ENCODE results near the gene NTN1.

NTN1 gene

DNA sequence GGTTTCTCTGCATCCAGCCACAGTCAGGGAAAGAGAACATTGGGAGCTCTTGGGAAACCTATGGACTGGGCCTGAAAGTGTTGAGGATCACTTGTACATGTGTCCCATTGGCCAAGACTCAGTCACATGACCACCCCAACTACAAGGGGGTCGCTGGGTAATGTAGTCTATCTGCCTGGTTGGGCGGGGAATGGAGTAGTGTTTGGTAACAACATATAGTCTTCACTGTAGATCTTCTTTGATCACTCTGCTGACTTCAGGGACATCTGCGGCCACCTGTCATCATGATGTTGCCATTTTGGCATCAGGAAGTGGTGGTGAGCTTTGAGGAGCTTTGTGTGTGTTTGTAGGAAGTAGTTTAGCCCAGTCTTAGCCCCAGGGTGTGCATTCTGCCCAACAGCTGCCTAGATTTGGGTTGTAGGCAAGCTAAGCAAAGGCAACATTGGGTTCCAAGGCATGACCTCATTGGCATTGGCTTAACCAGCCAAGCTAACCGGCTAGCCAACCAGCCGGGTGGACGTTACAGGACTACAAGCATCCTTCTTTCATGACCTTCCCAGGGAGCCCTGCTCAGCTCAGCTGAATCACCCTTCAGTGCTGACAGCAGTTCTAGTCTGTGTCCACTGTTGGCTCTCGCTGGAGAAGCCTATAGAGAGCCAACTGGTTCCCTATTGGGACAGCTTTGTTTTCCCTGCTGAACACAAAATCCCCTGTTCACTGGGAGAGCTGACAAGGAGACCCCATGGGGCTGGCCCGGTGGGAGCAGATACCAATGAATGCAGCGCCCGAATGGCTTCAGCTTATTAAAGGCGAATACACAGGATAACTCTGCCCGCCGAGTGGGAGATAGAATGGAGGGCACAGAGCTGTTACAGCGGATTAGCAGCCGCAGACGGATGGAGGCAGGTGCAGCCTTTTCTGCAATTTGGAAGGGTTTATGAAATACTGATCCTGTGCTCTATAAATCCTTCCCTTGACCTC is 178.6 kb downstream of the NTN1 start:
- TF ChIP-seq, protein P1, sequence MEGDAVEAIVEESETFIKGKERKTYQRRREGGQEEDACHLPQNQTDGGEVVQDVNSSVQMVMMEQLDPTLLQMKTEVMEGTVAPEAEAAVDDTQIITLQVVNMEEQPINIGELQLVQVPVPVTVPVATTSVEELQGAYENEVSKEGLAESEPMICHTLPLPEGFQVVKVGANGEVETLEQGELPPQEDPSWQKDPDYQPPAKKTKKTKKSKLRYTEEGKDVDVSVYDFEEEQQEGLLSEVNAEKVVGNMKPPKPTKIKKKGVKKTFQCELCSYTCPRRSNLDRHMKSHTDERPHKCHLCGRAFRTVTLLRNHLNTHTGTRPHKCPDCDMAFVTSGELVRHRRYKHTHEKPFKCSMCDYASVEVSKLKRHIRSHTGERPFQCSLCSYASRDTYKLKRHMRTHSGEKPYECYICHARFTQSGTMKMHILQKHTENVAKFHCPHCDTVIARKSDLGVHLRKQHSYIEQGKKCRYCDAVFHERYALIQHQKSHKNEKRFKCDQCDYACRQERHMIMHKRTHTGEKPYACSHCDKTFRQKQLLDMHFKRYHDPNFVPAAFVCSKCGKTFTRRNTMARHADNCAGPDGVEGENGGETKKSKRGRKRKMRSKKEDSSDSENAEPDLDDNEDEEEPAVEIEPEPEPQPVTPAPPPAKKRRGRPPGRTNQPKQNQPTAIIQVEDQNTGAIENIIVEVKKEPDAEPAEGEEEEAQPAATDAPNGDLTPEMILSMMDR (IDR thresholded peaks at IDR 0.05; ENCODE audit: low read length, missing control alignments), result no peak
- DNase-seq (ENCODE audit: low read depth), result no peak
- H3K4me3 ChIP-seq (replicated peaks; ENCODE audit: low read depth, low read length), result no peak overlapping the region

DNA sequence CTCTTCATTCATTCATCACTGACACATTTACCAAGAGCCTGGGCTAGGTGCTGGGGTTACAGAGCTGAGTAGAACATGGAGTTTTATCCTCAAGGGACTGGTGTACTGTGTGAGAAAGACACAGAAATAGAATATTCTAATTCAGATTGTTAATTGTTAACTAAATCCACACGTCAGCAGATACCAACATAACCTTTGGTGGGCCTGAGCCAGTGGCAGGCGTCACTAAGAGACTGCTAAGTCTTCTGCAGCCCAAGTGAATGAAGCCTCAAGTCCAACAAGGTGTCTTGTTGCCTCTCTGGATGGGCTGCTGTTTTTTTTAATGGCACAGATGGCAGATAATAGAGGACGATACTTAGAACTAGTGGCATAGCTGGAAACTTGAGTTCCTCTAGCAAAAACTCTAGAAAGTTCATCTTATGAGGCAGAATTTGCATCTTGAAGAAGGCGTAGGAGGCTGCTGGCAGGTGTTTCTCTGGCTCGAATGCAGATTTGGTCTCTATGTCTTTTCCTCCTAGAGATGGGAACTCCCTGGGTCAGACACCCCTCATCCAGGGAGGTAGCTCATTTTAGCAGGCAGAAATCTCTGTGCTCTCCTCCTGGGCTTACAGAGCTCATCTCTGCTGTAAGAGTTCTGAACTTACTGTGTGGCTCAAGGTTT is 179.5 kb downstream of the NTN1 start:
- DNase-seq (ENCODE audit: low read depth), result no peak
- TF ChIP-seq, protein P1 (IDR thresholded peaks at IDR 0.05; ENCODE audit: low read length, missing control alignments), result no peak
- no peak overlapping the region for H3K4me3 ChIP-seq (replicated peaks; ENCODE audit: low read depth, low read length)

DNA sequence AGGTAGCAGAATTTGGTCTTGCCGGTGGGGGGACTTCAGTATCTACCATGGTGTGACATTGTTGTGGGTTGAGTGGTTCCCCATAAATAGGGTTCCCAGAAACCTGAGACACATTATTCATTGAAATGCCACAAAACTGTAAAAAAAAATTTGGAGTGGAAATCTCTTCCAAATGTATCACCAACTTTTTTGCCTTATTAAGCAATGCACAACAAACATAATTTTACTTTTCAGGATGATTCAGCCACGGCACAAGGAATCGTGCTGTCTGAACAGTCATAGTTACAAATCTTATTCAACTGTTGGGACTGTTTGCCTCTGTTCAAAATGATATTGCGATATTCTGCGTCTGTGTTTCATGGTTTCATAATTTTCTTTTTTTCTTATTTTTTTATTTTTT is 181.2 kb downstream of the NTN1 start:
- H3K4me3 ChIP-seq (replicated peaks; ENCODE audit: low read depth, low read length), result no peak overlapping the region
- TF ChIP-seq, protein P1 (IDR thresholded peaks at IDR 0.05; ENCODE audit: low read length, missing control alignments), result no peak
- DNase-seq (ENCODE audit: low read depth), result no peak

DNA sequence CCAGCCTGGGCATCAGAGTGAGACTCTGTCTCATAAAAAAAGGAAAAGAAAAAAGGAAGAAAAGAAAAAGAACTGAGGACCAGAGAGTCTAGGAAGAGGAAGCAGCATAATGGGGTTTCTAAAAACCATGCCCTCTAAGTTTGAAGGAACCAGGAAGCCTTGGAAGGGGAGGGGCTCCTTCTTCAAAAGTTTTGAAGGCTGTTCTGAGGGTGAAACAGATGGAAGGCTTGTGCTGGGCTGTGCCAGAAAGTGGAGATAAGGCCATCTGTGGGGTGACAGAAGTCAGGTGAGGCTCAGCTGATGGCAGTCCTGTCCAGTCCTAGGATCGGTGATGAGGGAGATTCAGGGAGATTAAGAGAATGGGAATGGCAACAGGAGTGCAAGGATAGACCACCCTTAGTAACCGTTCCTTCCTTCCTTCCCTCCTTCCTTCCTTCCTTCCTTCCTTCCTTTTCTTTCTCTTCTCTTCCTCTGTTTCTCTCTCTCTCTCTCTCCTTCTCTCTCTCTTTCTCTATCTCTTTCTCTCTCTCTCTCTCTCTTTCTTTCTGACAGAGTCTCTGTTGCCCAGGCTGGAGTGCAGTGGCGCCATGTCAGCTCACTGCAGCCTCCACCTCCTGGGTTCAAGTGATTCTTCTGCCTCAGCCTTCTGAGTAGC is 182.6 kb downstream of the NTN1 start:
- TF ChIP-seq, protein P1 (IDR thresholded peaks at IDR 0.05; ENCODE audit: low read length, missing control alignments), result no peak
- H3K4me3 ChIP-seq (replicated peaks; ENCODE audit: low read depth, low read length), result no peak overlapping the region
- DNase-seq (ENCODE audit: low read depth), result no peak

DNA sequence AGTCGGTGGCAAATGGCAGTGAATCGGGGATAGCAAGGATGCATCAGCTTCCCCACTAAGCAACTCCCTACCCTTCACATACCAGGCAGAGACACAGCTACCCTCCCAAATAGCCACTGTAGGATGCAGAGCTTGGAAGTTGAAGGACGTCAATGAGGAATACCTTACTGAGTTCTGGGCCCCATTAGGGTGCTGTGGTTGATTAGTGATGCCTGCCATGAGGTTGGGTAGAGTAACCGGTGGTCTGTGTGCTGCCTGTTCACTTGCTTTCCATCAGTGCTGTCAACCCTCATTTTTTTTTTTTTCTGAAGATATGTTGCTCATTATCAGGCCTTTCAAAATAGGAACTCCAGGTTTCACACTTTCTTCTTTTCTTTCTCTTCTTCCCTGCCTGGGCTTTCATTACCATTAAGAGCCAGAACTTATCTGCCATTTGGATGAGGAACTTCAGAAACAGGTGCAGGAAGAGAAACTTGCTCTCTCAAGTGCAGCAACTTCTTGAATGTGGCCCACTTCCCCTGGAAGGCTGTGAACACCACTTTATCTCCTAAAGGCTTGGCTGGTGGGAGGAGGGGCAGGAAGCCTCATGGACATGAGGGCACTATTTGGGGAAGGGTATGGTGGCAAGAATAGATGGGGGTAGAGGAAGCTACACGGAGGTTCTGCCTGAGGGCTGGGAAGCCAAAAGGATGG is 183.5 kb downstream of the NTN1 start:
- TF ChIP-seq, protein P1 (IDR thresholded peaks at IDR 0.05; ENCODE audit: low read length, missing control alignments), result no peak
- no peak for DNase-seq (ENCODE audit: low read depth)

More for the DNA sequence above, 183.5 kb downstream of the NTN1 start:
- H3K4me3 ChIP-seq (replicated peaks; ENCODE audit: low read depth, low read length), result no peak overlapping the region

Measured in fibroblast of pulmonary artery (primary cell).